HPDE6-E6E7 (cell line): ENCODE data around the gene TEKTIP1.

Experiments used
- DNase-seq: peaks from one replicate; pipeline ENCODE4 v3.0.0; 2011; ENCODE audit warnings: missing footprints; ENCODE audit errors: extremely low spot score

The TEKTIP1 gene

GRCh38 chr19:3538965-3539755, at the start of gene TEKTIP1:
Gene TEKTIP1, plus strand, starts transcription at chr19:3539174. Its CDS starts 4 bp downstream, at chr19:3539178.
- no peak for DNase-seq

DNA sequence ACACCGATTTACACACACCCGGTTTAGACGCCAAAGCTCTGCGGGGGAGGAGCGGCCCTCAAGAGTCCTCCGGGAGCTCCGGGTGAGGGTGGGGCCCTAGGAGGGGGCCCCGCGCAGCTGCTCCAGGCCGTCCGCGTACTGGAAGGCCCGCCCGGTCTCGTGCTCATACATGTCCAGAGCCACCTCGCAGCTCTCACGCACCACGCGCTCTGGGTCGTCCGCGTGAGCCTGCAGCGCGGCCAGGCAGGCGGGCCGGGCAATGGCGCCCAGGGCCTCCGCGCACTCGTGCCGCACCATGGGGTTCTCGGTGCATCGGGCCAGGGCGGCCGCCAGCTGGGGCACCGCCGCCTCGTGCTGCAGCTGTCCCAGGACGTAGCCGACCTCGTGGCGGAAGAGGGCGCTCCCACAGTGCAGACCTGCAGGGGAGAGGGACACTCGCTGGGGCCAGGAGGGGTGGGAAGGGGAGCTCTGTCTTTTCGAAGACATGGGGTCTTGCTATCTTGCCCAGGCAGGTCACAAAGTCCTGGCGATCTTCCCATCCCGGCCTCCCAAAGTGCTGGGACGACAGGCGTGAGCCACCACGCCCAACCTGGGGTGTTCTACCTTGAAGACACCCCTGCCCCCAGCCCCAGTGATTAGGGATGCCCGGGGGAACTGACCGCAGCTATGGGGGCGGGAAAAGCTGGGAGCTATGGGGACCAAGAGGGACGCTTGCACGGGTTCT, 47.4 kb upstream of the TEKTIP1 start:
- no peak for DNase-seq

- DNase-seq: no peak
Observed at GRCh38 chr19:3492131-3492839, 46.7 kb upstream of the TEKTIP1 start.

DNA sequence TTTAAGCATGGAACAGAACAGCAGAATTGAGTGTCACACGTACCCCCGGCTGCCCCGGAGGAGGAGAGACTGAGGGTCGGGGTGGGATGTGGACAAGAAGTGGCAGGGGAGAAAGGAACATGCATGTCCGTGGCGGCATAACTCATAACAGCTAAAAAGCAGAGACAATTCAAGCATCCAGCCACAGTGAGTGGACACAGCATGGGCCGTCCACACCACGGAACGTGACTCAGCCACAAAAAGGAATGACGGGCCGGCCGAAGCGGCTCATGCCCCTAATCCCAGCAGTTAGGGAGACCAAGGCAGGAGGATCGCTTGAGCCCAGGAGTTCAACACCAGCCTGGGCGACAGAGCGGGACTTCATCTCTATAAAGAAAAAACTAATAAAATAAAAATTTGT, 46.1 kb upstream of the TEKTIP1 start:
- no peak for DNase-seq

- no peak for DNase-seq
Observed at GRCh38 chr19:3493651-3494050, 45.3 kb upstream of the TEKTIP1 start.

DNA sequence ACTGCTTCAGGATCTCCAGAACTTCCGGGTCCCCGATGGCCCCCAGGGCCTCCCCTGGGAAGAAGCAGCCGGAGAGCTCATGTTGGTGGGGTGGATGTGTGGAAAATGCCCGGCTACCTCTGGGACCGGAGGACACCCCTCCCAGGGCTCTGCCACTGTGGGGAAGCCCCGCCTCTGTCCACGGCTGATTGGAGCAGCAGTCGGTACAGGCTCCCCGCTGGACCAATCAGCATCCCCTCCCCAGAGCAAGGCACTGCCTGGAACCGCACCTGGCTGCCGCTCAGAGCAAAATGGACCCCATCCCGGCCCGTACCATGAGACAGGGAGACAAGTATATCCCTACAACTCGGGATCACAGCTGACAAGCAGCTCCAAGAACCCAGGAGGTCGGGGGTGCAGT, 44.9 kb upstream of the TEKTIP1 start:
- no peak for DNase-seq

GRCh38 chr19:3494559-3494958, 44.4 kb upstream of the TEKTIP1 start:
- no peak for DNase-seq

DNA sequence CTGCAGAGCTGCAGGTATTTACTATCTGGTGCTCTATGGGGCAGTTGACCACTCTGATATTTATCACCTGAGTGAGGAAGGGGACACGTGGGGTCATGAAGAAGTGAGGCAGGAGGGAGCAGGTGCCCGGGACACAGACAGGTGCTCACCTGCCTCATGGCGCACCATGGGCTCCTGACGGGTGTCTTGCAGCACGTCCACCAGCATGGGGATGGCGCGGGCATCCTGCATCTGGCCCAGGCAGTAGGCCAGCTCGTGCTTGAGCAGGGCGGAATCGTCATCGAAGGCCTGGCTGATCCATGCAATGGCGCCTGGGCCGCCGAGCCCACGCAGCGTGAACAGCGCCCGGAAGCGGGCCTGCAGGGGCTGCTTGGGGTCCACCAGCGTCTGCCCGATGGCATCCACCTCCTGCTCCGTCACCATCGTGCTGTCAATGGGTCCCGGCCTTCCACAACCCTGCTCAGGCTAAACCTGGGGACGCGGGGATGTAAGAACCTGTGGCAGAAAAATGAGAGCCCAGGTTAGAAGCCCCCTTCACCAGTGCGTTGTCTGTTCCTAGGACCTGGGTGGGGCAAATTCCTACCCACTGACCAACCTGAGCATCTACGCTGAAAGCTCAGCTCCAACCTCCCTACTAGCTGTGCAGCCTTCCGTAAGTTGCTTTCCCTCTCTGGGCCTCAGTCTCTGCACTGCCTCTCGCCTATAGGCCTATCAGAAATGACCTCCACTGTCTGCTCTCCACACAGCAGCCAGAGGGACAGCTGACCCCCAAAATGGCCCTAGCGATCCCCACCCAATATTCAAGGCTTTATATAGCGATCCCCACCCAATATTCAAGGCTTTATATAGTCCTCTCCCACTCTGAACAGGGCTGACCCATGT, 42.3 kb upstream of the TEKTIP1 start:
- DNase-seq: no peak

DNA sequence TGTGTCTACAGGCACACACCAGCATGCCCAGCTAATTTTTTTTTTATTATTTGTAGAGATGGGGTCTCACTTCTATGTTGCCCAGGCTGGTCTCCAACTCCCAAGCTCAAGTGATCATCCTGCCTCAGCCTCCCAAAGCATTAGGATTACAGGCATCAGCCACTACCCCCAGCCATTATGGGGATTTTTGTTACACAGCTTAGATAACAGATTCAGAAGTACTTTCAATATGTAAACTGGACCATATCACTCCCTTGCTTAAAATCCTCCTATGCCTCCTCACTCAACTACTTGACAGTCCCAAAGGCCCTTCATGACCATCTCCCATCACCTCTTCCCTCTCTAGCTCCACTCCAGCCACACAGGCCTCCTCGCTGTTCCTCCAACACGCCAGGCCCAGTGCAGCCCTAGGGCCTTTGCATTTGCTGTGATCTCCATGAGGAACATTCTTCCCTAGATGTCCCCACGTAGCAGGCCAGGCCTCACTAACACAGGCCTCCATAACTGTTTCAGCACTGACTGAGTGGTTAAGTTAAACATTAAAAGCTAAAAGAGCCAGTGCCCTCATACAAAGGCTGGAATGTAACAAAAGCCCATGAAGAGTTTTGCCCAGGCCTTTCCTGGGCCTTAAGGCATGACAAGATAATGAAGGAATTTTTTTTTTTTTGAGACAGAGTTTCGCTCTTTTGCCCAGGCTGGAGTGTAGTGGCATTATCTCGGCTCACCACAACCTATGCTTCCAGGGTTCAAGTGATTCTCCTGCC, 41.0 kb upstream of the TEKTIP1 start:
- no peak for DNase-seq

DNA sequence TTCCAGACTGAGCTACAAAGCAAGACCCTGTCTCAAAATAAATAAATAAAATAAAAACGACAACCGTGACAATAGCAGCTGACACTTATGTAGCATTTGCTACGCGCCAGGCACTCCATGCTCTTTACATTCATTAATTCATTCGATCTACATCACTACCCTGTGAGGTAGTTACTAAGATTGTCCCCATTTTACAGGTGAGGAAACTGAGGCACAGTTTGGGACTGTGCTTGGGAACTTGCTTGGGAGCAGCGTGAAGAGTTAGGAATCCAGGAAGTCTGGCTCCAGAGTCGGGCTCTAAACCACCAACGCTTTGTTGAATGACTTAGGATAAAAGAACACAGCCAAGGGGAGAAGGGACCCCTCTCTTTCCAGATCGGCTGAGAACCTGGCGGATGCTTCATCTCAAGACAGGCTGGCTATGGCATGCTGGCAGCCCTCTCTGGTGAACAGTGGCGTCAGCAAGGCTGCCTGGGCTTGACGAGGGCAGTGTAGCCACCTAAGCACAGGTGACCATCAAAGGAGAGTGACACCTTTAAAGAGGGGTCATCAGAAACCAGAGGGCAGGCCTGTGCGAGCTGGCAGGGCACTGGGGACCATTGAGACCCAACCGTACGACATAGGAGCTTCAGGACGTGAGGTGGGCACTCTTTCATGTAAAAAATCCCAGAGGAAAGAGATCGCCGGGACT, 39.1 kb upstream of the TEKTIP1 start:
- DNase-seq: no peak

- DNase-seq: peak; percentile 96
Observed at GRCh38 chr19:3500429-3501101, 38.4 kb upstream of the TEKTIP1 start, which contains the start of gene DOHH. Gene DOHH, minus strand, starts transcription at chr19:3500674. Its CDS starts 3,860 bp downstream, at chr19:3496814.

- DNase-seq: no peak
Observed at GRCh38 chr19:3501780-3502179, 37.2 kb upstream of the TEKTIP1 start.

DNA sequence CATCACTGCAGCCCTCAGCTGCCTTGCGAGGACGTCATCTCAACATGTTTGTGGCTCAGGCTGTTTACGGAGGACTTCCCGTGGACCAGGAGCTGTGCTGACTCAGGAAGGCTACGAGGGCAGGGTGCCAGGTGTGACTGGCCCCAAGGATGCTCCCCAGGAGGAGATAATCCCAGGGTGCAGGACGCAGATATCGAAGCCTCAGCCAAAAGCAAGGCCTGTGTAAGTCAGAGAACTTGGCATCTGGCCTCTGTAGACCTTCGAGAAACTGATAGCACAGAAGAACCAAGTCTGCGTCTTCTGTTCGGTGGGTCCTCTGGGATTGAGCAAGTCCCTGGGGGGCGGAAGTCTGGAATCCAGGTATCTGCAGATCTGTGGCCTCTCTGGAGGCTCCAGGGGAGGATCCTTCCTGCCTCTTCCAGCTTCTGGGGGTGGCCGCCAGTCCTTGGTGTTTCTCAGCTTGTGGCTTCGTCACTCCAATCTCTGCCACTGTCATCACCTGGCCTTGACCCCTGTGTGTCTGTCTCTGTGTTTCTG, 35.9 kb upstream of the TEKTIP1 start:
- no peak for DNase-seq

DNA sequence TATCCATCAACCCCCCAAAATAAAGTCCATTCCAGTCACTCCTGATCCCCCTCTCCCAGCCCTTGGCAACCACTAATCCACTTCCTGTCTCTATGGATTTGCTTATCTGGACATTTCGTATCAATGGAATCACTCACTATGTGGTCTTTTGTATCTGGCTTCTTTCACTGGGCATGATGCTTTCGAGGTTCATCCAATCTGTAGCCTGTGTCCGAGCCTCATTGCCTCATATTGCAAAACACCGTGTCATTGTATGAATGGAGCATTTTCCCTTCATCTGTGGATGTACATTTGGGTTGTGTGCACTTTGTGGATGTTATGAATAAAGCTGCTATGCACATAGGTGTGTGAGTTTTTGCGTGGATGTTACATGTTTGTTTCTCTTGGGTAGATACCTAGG, 34.2 kb upstream of the TEKTIP1 start:
- no peak for DNase-seq

DNA sequence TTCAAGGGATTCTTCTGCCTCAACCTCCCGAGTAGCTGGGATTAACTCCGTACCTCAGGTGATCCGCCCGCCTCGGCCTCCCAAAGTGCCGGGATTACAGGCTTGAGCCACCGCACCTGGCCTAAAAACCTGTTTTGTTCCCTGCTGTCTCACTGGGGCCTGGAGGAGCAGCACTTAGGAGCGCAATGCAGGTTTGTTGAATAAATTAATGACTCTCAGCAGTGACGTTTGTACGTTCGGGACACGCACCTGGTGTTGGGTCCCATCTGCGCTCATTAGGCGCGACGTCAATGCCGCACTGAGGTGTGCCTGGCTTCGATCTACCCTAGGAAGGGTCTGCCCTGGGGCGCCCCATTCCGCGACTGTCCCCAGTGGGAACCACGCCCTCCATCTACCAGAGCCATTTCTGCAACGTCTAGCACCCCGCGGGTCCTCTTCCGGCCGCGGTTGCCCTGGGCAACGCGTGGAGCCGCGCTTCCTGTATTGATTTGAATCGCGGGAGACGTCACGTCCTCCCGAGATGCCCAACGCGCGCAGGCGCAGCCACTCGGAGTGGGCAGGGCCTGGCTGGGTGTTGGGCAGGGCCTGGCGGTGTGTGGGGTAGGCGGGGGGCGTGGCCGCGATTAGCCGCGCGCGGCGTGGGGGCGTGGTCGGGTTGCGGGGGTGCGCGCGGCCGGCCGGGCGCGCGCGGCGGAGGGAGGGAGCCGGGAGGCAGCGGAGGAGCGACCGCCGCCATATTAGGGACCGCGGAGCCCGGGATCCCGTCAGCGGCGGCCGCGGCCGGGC, 33.2 kb upstream of the TEKTIP1 start, which contains the start of gene FZR1:
TSS of gene FZR1 (plus strand) at position 714 of the 786 bp plus-strand sequence. CDS start 16,679 bp downstream, outside the sequence.
- DNase-seq: peak; percentile 92

- no peak for DNase-seq
Observed at GRCh38 chr19:3506384-3507340, 32.3 kb upstream of the TEKTIP1 start.
